Eye (tissue), 1 donor: ENCODE measurements around the gene FUT4.
A peak's percentile ranks its signal among the peaks of the same experiment; 100 is the strongest.
"Not testable (repeated sequence)": the region's sequence is repeated elsewhere in the genome, so short reads cannot be mapped to it uniquely, and the experiment has no call there.

Experiments
- DNase-seq: peaks from one replicate; pipeline ENCODE4 v3.0.0-alpha.2; 2015

FUT4 gene, protein sequence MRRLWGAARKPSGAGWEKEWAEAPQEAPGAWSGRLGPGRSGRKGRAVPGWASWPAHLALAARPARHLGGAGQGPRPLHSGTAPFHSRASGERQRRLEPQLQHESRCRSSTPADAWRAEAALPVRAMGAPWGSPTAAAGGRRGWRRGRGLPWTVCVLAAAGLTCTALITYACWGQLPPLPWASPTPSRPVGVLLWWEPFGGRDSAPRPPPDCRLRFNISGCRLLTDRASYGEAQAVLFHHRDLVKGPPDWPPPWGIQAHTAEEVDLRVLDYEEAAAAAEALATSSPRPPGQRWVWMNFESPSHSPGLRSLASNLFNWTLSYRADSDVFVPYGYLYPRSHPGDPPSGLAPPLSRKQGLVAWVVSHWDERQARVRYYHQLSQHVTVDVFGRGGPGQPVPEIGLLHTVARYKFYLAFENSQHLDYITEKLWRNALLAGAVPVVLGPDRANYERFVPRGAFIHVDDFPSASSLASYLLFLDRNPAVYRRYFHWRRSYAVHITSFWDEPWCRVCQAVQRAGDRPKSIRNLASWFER

GRCh38 chr11:94543695-94544645, at the start of gene FUT4:
FUT4 (plus strand) TSS chr11:94543921; CDS start chr11:94544134, 213 bp downstream.
- DNase-seq = peak; percentile 93

GRCh38 chr11:94494126-94494680, 49.5 kb upstream of the FUT4 start:
- no peak for DNase-seq

- no peak for DNase-seq
Measured at GRCh38 chr11:94500181-94500580, 43.5 kb upstream of the FUT4 start.

DNA sequence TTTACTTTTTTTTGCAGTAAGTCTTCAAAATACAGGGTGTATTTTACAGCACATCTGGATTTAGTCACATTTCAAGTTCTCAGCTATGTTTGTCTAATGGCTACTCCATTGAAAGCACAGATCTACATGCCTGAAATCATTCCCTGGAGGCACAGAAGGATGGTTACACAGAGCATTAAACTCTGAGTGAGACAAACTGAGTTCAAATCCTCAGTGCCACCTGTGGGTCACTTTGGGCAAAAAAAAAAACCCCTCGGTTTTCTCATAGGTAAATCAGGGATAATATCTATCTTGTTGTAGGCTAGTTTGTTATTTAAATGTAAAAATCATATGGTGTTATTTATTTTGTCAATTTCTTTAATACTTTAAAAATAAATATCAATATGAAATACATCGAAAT, 42.2 kb upstream of the FUT4 start:
- no peak for DNase-seq

DNA sequence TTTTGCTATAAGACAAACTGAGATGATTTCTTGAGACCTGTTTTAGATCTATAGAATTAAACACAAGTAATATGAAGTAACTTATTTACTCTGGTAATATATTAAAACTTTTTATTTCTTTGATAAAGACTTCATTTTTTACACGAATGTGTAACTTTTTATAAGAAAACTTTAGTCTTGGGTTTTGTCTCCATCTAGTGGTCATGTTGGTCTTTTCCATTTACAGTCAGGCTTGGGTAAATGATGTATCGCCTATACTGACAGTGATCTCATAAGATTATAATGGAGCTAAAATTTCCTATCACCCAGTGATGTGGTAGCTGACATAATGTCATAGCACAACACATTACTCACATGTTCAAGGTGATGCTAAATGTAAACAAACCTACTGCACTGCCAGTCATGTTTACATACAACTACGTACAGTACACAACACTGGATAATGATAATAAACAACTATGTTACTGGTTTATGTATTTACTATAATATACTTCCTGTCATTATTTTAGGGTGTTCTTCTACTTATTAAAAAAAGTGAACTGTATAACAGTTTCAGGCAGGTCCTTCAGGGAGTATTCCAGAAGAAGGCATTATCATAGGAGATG, 38.9 kb upstream of the FUT4 start:
- peak; percentile 86 for DNase-seq

GRCh38 chr11:94506513-94506912, 37.2 kb upstream of the FUT4 start:
- DNase-seq = not testable (repeated sequence)

DNA sequence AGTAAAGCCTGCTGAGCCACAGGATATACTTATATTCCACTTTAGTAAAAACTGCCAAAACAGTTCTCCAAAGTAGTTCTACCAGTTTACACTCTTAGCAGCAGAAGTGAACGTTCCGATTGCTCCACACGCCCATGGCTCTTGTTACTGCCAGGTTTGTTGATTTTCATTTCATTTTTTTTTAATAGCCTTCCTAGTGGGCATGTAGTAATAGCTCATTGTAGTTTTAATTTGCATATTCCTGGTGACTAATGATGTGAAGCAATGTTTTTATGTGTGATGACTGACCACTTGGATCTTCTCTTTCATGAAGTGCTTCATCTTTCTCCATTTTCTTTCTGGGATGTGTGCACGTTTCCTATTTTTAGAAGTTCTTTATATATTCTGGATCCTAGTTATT, 36.2 kb upstream of the FUT4 start:
- DNase-seq = no peak

DNA sequence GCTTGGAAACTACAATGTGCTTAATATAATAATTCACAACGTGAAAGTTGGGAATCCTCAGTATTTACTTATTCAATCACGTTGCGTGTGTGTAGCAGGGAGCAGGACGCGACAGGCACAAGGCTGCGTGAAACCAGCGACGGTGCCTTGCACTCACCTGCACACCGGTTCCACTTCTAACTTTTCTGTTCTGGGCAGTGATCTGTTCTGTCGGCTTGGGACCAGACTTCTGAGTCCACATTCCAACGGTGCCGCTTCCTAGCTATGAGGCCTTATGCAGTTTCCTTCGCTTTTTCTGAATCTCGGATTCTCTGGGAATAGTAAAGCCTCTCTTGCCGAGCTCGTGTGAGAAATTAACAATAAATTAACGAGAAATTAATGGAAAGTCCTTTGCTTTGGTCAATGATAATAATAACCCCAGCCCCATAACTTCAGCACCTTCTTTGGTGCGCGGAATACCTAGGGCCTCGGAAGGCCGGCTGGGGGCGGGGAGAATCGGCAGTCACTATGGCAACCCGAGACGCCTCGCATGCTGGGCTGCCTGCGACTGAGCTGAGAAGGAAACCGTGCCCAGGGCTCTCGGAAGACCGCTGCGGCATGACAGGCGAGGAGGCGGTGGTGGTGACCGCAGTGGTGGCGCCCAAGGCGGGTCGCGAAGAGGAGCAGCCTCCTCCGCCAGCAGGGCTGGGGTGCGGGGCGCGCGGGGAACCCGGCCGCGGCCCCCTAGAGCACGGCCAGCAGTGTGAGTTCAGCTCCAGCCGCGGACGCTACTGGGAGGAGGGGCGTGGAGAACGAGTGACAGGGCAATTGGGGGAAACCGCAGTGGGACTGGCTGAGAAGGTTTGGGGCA, 31.6 kb upstream of the FUT4 start, which contains the start of gene C11orf97:
C11orf97 (plus strand) TSS at position 530 of the 850 bp plus-strand sequence; CDS start at position 598, 68 bp downstream.
- peak; percentile 85 for DNase-seq

- no peak for DNase-seq
Measured at GRCh38 chr11:94513091-94513490, 30.6 kb upstream of the FUT4 start.

DNA sequence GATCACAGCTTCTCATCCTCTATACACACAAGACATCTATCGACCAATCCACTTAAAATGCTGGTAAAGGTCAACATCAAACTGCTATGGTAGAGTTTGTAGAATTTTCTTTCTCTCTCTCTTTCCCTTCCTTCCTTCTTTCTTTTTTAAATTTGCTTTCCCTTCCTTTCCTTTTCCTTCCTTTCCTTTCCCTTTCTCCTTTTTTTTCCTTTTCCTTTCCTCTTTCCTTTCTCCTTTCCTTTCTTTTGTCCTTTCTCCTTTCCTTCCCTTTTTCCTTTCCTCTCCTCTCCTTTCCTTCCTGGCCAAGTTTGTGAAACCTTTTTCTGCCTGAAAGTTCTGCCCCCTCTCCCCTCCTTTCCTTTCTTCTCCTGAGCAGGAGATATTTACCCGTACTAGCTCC, 28.3 kb upstream of the FUT4 start:
- no peak for DNase-seq

GRCh38 chr11:94516725-94517124, 27.0 kb upstream of the FUT4 start:
- no peak for DNase-seq

DNA sequence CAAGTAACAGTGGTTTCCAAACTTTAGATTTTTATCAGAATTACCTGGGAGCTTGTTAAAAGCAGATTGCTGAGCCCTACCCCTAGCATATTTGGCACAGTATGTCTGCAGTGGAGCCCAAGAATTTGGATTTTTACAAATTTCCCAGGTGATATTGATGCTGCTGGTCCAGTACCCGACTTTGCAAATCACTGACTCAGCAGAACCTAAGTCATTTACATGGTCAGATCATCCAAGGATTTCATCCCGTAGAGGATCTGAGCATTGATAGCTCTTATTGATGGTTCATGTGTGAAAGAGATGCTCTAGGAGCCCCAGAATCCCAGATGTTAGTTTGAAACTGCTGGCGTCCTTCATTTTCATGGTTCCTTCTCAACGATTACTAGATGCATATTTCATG, 25.4 kb upstream of the FUT4 start:
- DNase-seq = no peak

DNA sequence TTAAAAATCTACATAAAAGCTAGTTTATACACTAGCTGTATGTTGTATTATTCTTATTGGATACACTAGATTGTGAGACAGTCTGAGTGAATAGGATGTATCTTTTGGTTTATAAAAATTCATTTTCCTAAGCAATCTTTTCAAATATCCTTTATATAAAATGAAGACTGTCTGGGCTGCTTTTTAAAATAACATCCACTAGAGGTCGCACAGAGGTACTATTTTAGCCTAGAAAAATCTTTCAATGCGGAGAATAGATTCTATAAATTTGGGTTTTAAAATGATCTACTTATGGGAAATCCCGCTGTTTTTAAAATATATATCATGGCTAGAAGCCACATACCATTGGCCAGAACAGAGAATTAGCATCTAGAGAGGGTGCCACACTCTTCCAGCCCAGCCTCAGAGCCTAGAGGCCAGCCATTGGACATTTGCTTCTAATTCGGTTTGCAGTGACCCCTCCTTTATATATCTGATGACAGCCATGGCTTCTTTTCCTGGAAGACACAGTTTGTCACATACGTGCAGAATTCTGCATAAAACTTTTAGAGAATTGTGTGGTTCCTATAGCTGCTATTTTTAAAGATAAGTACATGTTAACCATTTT, 24.1 kb upstream of the FUT4 start:
- peak; percentile 75 for DNase-seq

DNA sequence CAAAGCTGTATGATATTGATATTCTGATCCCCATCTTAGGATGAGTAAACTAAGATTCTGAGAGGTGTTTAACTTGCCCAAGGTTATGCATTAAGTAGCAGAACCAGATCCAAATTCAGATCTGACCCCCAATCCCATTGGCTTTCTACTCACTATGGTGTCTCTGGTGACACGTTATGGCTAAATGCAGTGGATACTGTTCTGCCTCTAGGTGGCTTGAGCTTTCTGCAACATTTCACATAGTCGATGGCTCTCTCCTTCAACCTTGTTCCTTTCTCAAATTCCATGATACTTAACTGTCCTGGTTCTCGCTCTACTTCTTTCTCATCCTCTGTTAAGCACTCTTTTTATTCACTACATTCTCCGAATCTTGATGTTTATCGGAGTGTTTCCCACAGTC, 22.0 kb upstream of the FUT4 start:
- no peak for DNase-seq

- DNase-seq = no peak
Measured at GRCh38 chr11:94524341-94524740, 19.4 kb upstream of the FUT4 start.

DNA sequence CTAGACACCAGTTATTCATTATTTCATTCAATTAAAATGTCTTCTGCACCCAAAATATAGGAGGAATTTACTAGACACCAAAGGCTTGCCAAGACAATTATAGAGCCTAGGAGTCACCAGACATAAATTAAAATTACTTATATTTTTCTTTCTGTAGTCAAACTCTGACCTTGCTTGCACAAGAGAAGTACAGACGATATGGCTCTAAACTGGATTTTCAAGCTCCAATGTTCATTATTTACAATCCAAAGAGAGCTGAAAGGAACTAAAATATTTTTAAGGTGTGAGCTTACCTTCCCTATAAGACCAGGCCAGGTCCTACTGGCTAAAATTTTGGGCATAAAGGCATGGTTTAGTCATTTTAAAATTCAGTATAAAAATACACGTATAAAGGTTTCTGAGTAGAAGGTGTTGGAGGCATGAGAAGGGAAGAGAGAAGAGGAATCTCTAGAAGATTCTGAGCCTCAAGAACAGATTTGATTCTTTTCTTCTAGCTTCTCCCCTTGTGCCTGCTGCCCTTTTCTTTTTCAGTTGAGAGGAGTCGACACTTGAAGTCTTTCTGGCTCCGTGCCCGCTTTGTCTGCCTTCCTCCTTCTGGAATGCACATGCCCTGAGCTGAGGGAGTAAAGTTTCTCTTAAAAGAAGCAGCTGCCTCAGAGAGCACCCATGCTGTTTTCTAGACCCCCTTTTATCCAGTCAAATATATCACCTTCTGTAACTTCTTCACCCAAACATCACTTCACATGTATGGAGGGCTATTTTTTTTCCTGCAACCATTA, 18.0 kb upstream of the FUT4 start:
- peak; percentile 85 for DNase-seq

- no peak for DNase-seq
Measured at GRCh38 chr11:94526645-94527438, 16.9 kb upstream of the FUT4 start.

DNA sequence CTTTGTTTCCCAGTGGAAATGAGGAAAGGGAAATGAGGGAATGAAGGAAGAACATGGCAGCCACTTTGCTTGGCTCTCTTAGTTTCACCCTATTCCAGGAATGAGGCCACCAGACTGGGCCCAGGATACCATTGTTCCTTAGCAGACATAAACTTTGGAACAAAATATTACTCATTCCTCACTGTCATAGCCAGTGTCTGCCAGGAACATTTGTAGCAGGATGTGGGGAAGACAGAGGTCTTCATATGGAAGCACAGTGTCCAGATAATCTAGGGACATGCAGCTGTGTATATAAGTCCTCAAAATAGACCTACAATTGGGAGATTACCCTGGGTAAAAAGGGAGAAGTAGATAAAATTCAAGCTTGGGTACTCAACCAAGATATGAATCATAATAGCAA, 15.2 kb upstream of the FUT4 start:
- no peak for DNase-seq

DNA sequence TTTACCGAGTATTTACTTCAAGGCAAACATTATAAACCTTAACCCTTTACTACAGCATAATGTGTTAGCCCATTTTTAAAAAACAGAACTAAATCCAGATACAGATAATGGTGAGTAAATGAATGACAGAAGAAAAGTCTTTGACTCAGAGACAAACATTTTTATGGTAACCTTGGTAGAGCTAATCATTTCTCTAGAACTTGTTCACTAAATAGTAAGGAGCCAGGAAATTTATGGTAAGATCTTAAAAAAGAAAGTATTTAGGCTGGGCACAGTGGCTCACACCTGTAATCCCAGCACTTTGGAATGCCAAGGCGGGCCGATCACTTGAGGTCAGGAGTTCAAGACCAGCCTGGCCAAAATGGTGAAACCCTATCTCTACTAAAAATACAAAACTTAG, 11.5 kb upstream of the FUT4 start:
- DNase-seq = no peak

DNA sequence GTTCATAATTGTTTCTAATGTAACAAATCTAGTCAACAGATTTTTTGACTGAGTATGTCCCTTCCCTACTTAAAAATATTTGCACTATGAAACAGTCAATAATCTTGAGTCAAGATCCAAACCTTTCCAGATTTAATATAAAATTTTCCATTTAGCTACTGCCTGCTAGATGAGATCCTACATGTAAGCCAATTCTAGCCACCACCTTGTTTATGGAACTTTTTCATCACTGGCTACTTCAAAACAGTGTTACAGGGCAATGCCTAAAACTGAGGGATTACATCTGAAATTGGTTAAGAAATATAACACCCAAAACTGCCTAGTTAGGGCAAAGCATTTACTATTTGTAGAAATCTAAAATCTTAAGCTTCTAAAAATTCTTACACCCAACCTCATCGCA, 10.5 kb upstream of the FUT4 start:
- no peak for DNase-seq
